Stimulated activated CD4-positive, alpha-beta T cell treated with anti-CD3 and anti-CD28 coated beads, Interleukin-4, amount 100 ng/mL, for 24 hours (primary cell): ENCODE data around the gene GABRD.

Experiments
- DNase-seq: peaks from one replicate; pipeline ENCODE4 v3.0.0-alpha.2; 2020

Gene GABRD

GRCh38 chr1:1985375-1986050, 33.6 kb upstream of the GABRD start:
- no peak for DNase-seq

GRCh38 chr1:1986451-1987141, 32.5 kb upstream of the GABRD start:
- no peak for DNase-seq

GRCh38 chr1:1987142-1987510, 32.0 kb upstream of the GABRD start:
- no peak for DNase-seq

- DNase-seq, result no peak
These were observed 30.8 kb upstream of the GABRD start for GRCh38 chr1:1988061-1988945.

DNA sequence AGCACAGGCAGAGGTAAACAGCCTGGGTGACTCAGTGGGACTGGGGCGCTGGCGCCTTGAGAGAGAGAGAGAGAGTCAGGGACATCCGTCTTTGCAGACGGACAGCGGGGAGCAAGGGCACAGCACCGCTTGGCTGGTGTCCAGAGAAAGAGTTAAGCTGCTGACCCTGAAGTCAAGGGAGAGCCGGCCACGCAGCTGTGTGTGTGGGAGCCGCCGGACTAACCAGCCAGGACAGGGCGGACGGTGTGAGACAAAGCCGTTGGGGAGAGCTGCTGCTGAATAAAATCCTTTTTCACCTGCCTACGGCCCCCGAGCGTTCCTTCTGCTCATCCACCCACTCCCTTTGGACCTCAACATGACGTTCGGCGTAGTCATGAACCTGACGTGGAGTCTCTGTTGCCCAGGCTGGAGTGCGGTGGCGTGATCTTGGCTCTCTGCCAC, 30.0 kb upstream of the GABRD start:
- no peak for DNase-seq

DNA sequence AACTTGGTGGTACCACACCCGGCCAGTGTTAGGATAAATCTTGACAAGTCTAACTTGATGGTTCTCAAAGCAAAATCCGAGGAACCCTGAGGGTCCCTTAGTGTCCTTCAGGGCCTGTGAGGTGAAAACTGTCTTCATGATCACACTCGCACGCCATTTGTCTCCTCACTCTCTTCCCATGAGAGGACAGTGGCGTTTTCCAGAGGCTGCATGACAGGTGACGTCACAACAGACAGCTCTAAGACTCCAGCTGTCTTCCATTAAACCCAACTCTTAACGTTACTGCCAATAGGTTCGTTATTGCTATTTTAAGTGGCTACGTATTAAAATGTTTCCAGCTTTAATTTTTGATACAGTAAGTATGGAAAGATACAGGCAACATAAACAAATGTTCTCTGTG, 29.4 kb upstream of the GABRD start:
- DNase-seq, result no peak

GRCh38 chr1:1990222-1990621, 28.9 kb upstream of the GABRD start:
- no peak for DNase-seq

DNA sequence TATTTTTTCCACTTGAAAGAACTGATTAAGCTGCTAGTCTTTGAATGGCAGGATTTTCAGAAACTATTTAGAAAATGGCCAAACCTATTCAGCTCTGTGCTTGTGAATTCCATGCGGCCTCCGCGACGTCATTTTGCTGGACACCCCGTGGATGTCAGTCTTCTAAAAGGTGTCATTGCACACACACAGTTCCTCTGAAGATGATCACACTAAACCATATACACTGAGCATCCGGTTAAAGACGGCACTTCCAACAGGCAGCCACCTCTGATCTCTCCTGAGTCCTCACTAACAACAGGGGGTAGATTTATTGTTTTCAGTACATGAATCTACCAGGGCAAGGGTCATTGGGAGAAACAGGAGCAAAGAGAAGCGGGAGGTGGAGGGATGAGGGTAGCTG, 24.6 kb upstream of the GABRD start:
- no peak for DNase-seq

DNA sequence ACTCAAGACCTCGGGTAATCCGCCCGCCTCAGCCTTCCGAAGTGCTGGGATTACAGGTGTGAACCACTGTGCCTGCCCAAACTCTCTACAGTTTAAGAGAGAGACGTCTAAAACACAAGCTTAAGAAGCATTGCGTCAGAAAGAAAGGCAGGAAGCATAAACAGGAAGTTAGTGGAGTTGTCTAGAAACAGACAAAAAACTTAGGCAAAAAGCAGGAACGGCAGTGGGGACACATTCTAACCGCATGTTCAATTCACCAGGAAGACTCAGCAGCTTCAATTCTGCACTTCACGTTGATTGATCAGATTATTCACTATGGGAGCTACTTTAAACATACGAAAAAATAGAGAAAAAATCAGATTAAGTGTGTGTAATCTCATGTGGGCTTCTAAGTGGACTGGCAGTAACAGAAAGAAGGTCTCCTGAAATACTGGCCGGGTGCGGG, 22.9 kb upstream of the GABRD start:
- no peak for DNase-seq

DNA sequence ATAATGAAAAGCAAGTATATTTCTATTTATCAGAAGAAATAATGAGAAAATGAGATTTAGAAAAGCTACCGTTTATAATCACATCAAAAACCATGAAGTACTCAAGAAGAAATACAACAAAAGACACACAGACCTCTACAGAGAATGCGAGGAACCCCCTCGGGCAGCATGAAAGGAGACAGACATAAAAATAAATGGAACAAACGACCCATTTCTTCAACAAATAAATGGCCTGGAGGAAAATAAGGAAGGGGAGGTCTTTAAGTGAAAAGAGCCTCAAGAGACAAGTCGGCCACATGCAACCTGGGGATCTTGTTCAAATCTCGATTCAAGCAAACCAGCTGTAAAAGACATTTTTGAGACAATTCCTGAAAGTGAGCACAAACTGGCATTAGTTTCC, 21.6 kb upstream of the GABRD start:
- DNase-seq, result no peak

GRCh38 chr1:2000432-2000831, 18.7 kb upstream of the GABRD start:
- DNase-seq, result no peak

DNA sequence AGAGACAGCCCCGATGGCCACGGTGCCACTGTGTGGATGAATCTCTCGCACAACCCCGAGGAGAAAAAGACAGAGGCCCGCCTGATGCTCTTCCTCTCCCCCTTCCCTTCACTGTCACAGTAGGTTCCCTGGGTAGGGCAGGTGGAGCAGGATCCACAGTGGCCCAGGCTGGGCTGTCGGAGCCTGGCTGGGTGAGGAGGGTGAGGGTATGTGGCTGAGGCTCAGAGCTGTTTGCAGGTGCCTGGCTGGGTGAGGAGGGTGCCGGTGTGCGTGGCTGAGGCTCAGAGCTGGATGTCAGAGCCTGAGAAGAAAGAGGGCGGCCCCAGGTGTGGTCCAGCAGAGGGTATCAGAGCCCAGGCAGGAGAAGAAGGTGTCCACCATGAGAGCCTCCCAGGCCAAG, 18.3 kb upstream of the GABRD start:
- DNase-seq, result no peak

GRCh38 chr1:2001773-2002411, 17.3 kb upstream of the GABRD start:
- DNase-seq, result no peak

DNA sequence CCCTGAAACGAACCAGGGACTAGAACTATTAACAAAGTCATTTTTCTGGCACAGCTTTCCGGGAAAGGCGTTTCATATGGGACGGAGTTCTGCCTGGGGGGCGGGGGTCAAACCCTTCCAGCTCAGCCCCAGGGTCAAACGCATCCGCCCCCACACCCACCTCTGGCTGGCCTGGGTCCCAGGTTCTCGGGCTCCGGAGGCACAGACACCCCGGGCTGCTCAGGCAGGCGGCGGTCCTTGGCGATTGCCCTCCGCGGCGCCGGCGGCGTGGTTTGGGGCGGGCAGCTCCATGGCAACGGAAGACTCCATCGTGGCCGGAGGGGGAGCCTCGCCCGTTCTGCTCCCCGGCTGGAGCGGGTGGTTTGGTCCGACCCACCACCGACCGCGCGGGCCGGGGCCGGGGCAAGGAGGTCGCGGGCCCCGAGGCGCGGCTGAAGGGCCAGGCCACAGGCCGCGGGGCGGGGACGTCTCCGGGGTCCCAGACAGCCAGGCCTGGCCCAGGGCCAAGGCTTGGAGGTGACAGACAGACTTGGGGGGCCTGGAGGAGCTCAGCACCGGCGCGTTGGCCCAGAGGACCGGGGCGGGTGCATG, 15.5 kb upstream of the GABRD start, which contains the start of gene CFAP74:
CFAP74 (minus strand) TSS at position 246 of the 591 bp plus-strand sequence. CDS start 12,830 bp downstream, outside the sequence.
- DNase-seq, result no peak

DNA sequence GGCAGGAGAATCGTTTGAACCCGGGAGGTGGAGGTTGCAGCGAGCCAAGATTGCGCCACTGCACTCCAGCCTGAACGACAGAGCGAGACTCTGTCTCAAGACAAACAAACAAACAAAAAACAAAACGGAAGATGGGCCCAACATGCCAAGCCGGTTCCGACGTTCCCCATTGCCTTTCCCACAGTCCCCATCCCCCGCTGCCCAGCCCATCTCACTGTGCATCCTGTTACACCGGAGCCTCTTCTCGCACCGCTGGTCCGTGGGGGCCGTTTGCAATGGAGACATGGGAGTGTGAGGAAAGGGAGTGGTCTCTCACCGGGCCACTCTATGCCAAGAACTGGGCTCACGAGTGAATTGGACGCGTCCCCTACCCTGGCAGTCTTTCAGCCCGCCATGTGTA, 14.3 kb upstream of the GABRD start:
- DNase-seq, result no peak

DNA sequence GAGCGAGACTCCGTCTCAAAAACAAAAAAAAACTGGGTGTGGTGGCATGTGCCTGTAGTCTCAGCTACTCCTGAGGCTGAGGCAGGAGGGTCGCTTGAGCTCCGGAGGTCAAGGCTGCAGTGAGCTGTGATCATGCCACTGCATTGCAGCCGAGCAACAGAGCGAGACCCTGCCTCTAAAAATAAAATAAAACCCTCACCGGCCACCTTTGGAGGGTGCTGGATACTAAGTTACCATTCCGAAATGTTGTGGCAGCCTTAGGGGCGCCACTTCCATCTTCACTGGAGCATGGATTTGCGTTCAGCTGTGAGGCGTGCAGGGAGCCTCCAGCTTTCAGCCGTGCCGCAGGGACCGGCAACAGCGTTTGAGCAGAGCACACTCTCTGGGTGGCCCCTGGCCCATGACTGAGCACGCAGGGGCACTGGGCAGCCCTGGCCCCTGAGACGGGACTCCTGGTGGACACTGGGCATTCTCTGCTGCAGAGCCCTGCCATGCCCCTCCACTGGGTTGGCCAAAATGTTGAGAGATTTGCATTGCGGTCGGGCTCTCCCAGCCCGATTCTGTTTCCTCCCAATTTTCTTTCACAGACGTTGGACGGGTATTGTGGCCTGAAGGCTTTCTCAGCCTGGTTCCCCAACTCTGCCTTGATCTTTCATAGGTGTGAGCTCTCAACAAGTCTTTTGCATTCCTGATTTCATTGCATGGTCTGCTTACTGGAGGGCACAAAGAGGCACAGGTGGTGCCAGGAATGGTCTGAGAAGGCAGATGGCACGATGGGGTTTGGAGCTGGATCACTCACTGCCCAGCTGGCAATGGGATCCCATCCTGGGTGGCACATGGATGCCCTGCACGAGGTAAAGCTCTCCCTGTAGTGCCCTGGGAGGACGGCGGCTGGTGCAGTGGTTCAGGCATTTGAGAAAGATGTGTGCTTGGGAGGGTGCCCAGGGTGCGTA, 9.8 kb upstream of the GABRD start:
- DNase-seq, result no peak

GRCh38 chr1:2014181-2014580, 5.0 kb upstream of the GABRD start:
- DNase-seq, result no peak

DNA sequence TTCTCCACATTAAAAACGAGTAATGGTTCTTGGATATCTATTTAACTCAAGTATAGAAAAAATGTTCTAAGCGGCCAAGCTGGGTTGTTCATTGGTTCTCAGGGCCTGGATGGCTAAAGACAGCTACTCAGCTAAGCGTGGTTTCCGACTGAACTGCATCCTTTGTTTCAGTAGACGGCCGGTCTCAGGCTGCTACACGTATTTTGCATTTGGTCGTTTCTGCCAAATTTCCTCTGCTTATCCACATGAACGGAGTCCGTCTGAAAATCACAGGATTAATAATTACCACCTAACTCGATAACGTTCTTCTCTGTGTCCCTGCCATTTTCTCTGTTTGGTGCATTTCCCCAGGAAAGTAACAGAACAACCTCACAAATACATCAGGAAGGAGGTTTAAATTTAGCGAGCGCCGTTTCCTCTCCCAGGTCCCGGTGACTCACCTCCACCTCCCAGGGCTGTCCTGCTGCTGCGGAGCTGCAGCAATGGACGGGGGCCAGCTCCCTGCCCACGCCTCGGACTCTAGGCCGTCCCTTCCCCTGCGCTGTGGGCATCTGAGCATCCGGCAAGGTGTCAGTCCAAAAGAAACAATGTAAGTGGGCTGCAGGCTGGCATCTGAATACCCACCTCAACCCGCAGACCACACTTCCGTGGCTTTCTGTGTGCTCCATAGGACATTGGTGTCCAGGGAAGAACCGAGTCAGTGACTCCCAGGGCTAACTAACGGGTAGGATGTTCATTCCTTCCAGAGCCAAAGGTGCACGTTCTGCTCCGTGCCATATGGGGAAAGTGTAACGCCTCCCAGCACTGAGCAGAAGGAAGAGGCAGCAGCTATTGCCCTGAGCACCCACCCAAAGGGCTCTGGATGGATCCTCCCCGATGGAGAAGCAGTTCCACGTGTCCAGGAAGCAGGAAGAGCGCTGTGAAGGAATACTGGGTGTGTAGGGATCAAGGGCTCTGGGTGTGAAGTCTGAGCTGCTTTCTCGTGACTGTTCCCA, 4.1 kb upstream of the GABRD start:
- DNase-seq, result no peak

DNA sequence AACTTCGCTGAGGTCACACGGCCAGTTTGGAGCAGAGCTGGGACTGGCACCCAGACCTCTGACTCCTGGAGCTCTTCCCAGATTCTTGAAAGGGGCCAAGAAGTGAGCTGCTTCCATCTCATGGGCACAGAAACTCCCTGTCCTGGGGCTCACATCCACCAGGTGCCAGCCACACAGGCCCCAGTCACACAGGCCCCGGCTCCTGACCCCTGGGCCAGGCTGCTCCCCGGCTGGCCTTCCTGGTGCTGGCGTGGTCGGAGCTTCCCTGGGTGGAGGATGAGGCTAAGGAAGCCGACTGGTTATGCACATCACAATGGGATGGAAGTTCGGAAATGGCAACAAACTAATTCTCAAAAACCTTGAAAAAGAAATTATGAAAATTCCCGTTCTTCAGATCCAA, 3.0 kb upstream of the GABRD start:
- DNase-seq, result no peak
